GM12801 (cell line): ENCODE results near the gene ADGRF3.

Source experiments
- TF ChIP-seq, protein P1 (sequence below): IDR thresholded peaks from one replicate; pipeline ENCODE4 v1.5.1; 2011; ENCODE audit warnings: control low read depth; ENCODE audit not compliant: insufficient read length; ENCODE audit errors: extremely low read depth

Gene ADGRF3

DNA sequence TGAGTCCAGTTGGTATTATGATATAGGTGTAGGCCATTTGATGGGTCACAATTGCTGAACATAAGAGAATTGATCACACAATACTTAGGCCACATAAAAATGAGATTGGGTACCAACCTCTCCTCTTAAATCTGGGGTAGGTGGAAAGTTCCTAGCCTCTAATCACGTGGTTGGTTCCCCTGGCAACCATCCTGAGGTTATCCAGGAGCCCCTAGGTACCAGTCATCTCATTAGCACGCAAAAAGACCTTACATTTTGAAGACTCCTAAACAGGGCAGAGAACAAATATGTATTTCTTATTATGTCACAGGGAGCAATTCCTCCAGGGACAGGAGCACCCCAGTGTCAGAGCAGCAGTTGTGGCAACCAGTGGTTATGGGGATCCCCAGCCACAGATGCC, 13.3 kb downstream of the ADGRF3 start:
- TF ChIP-seq, protein P1, sequence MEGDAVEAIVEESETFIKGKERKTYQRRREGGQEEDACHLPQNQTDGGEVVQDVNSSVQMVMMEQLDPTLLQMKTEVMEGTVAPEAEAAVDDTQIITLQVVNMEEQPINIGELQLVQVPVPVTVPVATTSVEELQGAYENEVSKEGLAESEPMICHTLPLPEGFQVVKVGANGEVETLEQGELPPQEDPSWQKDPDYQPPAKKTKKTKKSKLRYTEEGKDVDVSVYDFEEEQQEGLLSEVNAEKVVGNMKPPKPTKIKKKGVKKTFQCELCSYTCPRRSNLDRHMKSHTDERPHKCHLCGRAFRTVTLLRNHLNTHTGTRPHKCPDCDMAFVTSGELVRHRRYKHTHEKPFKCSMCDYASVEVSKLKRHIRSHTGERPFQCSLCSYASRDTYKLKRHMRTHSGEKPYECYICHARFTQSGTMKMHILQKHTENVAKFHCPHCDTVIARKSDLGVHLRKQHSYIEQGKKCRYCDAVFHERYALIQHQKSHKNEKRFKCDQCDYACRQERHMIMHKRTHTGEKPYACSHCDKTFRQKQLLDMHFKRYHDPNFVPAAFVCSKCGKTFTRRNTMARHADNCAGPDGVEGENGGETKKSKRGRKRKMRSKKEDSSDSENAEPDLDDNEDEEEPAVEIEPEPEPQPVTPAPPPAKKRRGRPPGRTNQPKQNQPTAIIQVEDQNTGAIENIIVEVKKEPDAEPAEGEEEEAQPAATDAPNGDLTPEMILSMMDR = no peak

DNA sequence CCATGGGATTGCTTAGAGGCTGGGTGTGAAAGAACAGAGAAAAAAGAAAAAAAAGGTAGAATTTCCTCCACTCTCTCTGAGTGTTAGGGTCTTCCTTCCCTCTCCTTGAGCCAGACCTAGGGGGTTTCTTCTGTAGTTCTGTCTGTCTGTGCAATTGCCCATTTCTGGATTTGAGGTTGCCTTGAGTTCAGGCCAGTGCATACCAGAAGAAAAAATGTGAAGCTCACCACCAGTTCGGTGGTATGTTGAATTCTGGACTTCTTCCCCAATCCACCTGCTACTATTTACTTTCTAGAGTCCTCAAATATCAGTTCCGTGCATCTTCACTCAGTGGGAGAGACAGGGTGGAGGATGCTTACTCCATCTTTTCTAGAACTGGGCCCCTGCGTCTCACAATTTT, 16.0 kb downstream of the ADGRF3 start:
- TF ChIP-seq, protein P1 = no peak

DNA sequence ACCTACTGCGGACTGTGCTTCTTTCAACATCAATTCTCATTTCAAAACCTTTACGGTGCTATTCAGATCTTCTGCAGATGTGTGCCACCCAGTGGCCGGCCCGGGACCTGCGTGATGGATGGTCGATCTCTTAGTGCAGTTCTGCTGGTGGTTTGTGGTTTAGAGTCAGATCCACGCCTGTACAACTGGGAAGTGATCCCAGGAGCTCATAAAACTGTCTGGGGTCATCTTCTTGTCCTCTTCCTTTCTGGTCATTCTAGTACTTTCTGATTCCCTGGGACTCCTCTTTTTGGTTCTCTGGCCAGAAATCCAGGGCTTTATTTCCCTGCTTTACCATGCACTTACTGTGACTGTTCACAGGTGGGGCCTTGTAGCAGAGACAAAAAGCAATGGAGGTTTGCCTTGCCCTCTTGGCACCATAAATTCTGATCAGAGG, 16.5 kb downstream of the ADGRF3 start:
- TF ChIP-seq, protein P1 = no peak

DNA sequence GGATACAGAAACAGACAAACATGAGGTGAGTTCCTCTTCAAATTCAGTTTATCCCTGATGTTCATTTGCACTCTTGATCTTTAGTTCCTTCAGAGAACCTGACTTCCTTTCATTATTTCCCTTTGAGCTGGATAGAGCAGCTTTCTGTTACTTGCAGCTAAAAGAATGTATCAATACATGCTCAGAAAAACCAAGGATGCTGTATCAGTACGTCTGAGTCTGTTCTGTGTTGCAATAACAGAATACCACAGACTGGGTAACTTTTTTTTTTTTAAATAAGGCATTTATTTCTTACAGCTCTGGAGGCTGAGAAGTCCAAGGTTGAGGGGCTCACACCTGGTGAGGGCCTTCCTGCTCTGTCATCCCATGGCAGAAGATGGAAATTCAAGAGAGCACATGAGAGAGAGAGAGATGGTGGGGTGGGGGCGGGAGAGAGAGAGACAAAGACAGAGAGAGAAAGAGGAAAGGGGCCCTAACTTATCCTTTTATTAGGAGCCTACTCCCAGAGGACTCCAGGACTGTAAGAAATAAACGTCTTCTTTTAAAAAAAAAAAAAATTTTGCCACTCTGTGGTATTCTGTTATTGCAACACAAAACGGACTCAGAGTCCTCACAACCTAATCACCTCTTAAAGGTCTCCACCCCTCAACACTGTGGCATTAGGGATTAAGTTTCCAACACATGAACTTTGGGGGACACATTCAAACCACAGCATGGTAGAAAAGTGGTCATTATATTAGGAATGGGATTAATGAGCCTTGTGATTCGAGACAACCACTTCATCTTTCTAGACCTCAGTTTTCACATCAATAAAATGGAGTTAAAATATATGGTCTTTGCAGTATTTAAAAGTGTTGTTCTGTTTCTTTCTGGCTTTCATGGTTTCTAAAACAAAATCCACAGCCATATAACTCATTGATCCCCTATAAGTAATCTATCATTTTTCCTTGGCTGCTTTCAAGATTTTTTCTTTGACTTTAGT, 19.0 kb downstream of the ADGRF3 start:
- TF ChIP-seq, protein P1 = no peak

DNA sequence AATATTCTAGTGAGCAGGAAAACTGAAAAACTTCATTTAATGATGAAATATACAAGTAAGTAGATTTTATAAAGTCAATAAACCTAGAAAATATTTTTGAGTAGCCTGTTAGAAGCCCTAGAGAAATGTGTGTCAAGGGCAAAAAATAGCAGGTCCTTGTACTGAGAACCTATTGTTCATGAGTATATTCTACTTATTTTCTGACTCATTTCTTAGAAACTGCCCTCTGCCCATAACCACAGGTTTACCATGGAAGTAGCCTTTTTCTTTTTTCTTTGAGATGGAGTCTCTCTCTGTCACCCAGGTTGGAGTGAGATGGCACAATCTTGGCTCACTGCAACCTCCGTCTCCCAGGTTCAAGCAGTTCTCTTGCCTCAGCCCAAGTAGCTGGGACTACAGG, 20.1 kb downstream of the ADGRF3 start:
- TF ChIP-seq, protein P1 = no peak

DNA sequence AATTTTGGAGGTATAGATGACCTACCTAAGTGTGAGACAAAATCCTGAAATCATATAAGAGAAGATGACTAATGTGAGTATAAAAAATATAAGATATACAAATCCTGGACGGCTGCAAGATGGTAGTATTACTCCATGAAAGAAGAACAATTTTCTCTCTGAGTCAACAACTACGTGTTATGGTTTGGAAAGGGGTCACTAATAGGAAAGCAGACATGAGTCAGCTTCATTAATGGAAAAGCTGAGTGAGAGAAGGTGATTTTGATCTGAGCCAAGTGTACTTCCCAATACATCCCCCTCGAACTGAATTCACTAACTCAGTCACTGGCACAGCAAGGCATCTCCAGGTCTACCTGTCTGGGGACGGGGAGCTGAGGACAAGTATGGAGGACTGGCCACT, 20.7 kb downstream of the ADGRF3 start:
- TF ChIP-seq, protein P1 = no peak

DNA sequence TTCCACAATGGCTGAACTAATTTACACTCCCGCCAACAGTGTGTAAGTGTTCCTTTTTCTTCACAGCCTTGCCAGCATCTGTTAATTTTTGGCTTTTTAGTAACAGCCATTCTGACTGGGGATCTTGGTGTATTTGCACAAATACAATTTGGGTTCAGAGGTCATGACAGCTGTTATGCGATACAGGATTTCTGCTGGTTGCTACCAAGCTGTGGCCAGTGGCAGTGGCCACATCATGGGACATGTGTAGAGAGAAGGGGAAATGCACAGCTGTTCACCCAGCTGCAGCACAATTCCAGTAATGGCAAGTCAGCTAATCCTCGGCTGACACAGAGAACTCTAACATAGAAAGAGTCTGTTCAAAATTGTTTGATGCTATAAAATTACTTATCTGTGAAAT, 21.7 kb downstream of the ADGRF3 start:
- TF ChIP-seq, protein P1 = no peak
